Measurements from ENCODE around the gene PMEPA1. TPM values are rescaled to one million over a fixed set of nuclear protein-coding genes. Genes with fewer than 3 reads are reported as not detected.

The PMEPA1 gene
- total RNA-seq, 1 experiment from 2014 or later, result 15.0 TPM

- no peaks in the 10 kb centered on the region for H3K27me3 ChIP-seq
- H3K9me3 ChIP-seq (replicated peaks), result no peaks in the 10 kb centered on the region
- no peak overlapping the region for H3K27ac ChIP-seq
- H3K4me3 ChIP-seq, result no peak overlapping the region
- peaks cover 10% of the 10 kb centered on the region for H3K4me1 ChIP-seq
- no peak for DNase-seq
- peaks cover 27% of the 10 kb centered on the region for H3K36me3 ChIP-seq
These were observed 34.0 kb downstream of the PMEPA1 start for GRCh38 chr20:57675773-57676172.

- H3K4me3 ChIP-seq, result no peak overlapping the region
- peaks cover 26% of the 10 kb centered on the region for H3K36me3 ChIP-seq
- H3K4me1 ChIP-seq, result no peaks in the 10 kb centered on the region
- DNase-seq, result no peak
- no peaks in the 10 kb centered on the region for H3K27me3 ChIP-seq
- H3K27ac ChIP-seq, result no peak overlapping the region
- H3K9me3 ChIP-seq (replicated peaks), result no peaks in the 10 kb centered on the region
These were observed 36.8 kb downstream of the PMEPA1 start for GRCh38 chr20:57672953-57673575.

- no peaks in the 10 kb centered on the region for H3K4me1 ChIP-seq
- no peak for DNase-seq
- H3K4me3 ChIP-seq, result no peak overlapping the region
- peaks cover 17% of the 10 kb centered on the region for H3K36me3 ChIP-seq
- no peak overlapping the region for H3K27ac ChIP-seq
- H3K27me3 ChIP-seq, result no peaks in the 10 kb centered on the region
- H3K9me3 ChIP-seq (replicated peaks), result no peaks in the 10 kb centered on the region
These were observed 37.7 kb downstream of the PMEPA1 start for GRCh38 chr20:57672164-57672563.

GRCh38 chr20:57671662-57672061 lies 38.2 kb downstream of the PMEPA1 start:
- H3K36me3 ChIP-seq, result peaks cover 17% of the 10 kb centered on the region
- no peaks in the 10 kb centered on the region for H3K4me1 ChIP-seq
- no peak overlapping the region for H3K27ac ChIP-seq
- no peaks in the 10 kb centered on the region for H3K27me3 ChIP-seq
- no peaks in the 10 kb centered on the region for H3K9me3 ChIP-seq (replicated peaks)
- DNase-seq, result no peak
- H3K4me3 ChIP-seq, result no peak overlapping the region

GRCh38 chr20:57671072-57671391 lies 38.8 kb downstream of the PMEPA1 start:
- no peaks in the 10 kb centered on the region for H3K9me3 ChIP-seq (replicated peaks)
- H3K4me3 ChIP-seq, result no peak overlapping the region
- no peaks in the 10 kb centered on the region for H3K4me1 ChIP-seq
- DNase-seq, result no peak
- H3K27ac ChIP-seq, result no peak overlapping the region
- no peaks in the 10 kb centered on the region for H3K27me3 ChIP-seq
- H3K36me3 ChIP-seq, result peaks cover 14% of the 10 kb centered on the region

GRCh38 chr20:57670288-57671071 lies 39.3 kb downstream of the PMEPA1 start:
- no peaks in the 10 kb centered on the region for H3K9me3 ChIP-seq (replicated peaks)
- peaks cover 13% of the 10 kb centered on the region for H3K36me3 ChIP-seq
- DNase-seq, result no peak
- H3K27ac ChIP-seq, result no peak overlapping the region
- H3K4me3 ChIP-seq, result no peak overlapping the region
- H3K4me1 ChIP-seq, result no peaks in the 10 kb centered on the region
- H3K27me3 ChIP-seq, result no peaks in the 10 kb centered on the region

- peaks cover 10% of the 10 kb centered on the region for H3K36me3 ChIP-seq
- DNase-seq, result no peak
- no peak overlapping the region for H3K4me3 ChIP-seq
- H3K9me3 ChIP-seq (replicated peaks), result no peaks in the 10 kb centered on the region
- no peaks in the 10 kb centered on the region for H3K27me3 ChIP-seq
- H3K4me1 ChIP-seq, result no peaks in the 10 kb centered on the region
- H3K27ac ChIP-seq, result no peak overlapping the region
These were observed 40.2 kb downstream of the PMEPA1 start for GRCh38 chr20:57669632-57670031.

GRCh38 chr20:57667924-57668782 lies 41.7 kb downstream of the PMEPA1 start:
- Histone ChIP-seq H3K4me1 (no peaks in the 10 kb centered on the region), H3K27me3 (no peaks in the 10 kb centered on the region), H3K36me3 (peaks cover 11% of the 10 kb centered on the region), H3K9me3 (replicated peaks) (no peaks in the 10 kb centered on the region), H3K27ac (no peak overlapping the region), H3K4me3 (no peak overlapping the region)
- DNase-seq, result no peak

GRCh38 chr20:57667388-57667787 lies 42.4 kb downstream of the PMEPA1 start:
- no peak for DNase-seq
- no peaks in the 10 kb centered on the region for H3K9me3 ChIP-seq (replicated peaks)
- H3K36me3 ChIP-seq, result peaks cover 11% of the 10 kb centered on the region
- no peak overlapping the region for H3K4me3 ChIP-seq
- no peaks in the 10 kb centered on the region for H3K4me1 ChIP-seq
- no peak overlapping the region for H3K27ac ChIP-seq
- no peaks in the 10 kb centered on the region for H3K27me3 ChIP-seq

GRCh38 chr20:57666834-57667157 lies 43.0 kb downstream of the PMEPA1 start:
- H3K9me3 ChIP-seq (replicated peaks), result no peaks in the 10 kb centered on the region
- no peak overlapping the region for H3K4me3 ChIP-seq
- peaks cover 11% of the 10 kb centered on the region for H3K36me3 ChIP-seq
- no peaks in the 10 kb centered on the region for H3K27me3 ChIP-seq
- H3K27ac ChIP-seq, result no peak overlapping the region
- no peak for DNase-seq
- no peaks in the 10 kb centered on the region for H3K4me1 ChIP-seq

GRCh38 chr20:57666106-57666833 lies 43.5 kb downstream of the PMEPA1 start:
- no peaks in the 10 kb centered on the region for H3K9me3 ChIP-seq (replicated peaks)
- H3K36me3 ChIP-seq, result peaks cover 11% of the 10 kb centered on the region
- DNase-seq, result no peak
- no peaks in the 10 kb centered on the region for H3K27me3 ChIP-seq
- no peak overlapping the region for H3K27ac ChIP-seq
- no peaks in the 10 kb centered on the region for H3K4me1 ChIP-seq
- no peak overlapping the region for H3K4me3 ChIP-seq

GRCh38 chr20:57665589-57665971 lies 44.2 kb downstream of the PMEPA1 start:
- H3K4me1 ChIP-seq, result no peaks in the 10 kb centered on the region
- no peak overlapping the region for H3K27ac ChIP-seq
- no peak for DNase-seq
- H3K36me3 ChIP-seq, result peaks cover 11% of the 10 kb centered on the region
- H3K9me3 ChIP-seq (replicated peaks), result no peaks in the 10 kb centered on the region
- H3K4me3 ChIP-seq, result no peak overlapping the region
- H3K27me3 ChIP-seq, result no peaks in the 10 kb centered on the region

GRCh38 chr20:57664924-57665588 lies 44.8 kb downstream of the PMEPA1 start:
- H3K27me3 ChIP-seq, result no peaks in the 10 kb centered on the region
- no peaks in the 10 kb centered on the region for H3K9me3 ChIP-seq (replicated peaks)
- H3K4me1 ChIP-seq, result no peaks in the 10 kb centered on the region
- peaks cover 11% of the 10 kb centered on the region for H3K36me3 ChIP-seq
- no peak overlapping the region for H3K4me3 ChIP-seq
- no peak for DNase-seq
- H3K27ac ChIP-seq, result no peak overlapping the region

- no peak for DNase-seq
- Histone ChIP-seq H3K4me3 (no peak overlapping the region), H3K27ac (no peak overlapping the region), H3K27me3 (no peaks in the 10 kb centered on the region), H3K36me3 (peaks cover 14% of the 10 kb centered on the region), H3K4me1 (no peaks in the 10 kb centered on the region), H3K9me3 (replicated peaks) (no peaks in the 10 kb centered on the region)
These were observed 45.3 kb downstream of the PMEPA1 start for GRCh38 chr20:57664476-57664875.
